HepG2 (cell line): ENCODE data around the gene FBXL4. TPM values are rescaled to one million over a fixed set of nuclear protein-coding genes. Genes with fewer than 3 reads are reported as not detected.

Source experiments
- BCL3 ChIP-seq: sonication (generic); formaldehyde crosslinking; IDR thresholded peaks from 2 replicates; pipeline ENCODE4 v1.5.1; 2020; ENCODE audit warnings: mild to moderate bottlenecking, missing genetic modification reagents, moderate library complexity
- MXD3 ChIP-seq: IDR thresholded peaks from 2 replicates; pipeline ENCODE4 v1.6.1; 2016; ENCODE audit warnings: mild to moderate bottlenecking, missing biosample characterization, missing genetic modification reagents
- RXRB ChIP-seq: IDR thresholded peaks from 2 replicates; pipeline ENCODE4 v1.6.1; 2016; ENCODE audit warnings: borderline replicate concordance, missing genetic modification reagents, missing compliant biosample characterization
- SATB2 ChIP-seq: sonication (generic); formaldehyde crosslinking; IDR thresholded peaks from 2 replicates; pipeline ENCODE4 v1.5.0; 2020; ENCODE audit warnings: missing genetic modification reagents
- SKI ChIP-seq: fragments of 450-650 bp; IDR thresholded peaks from one replicate; pipeline ENCODE4 v1.6.1; 2018; ENCODE audit warnings: mild to moderate bottlenecking; ENCODE audit not compliant: partially characterized antibody
- SRF ChIP-seq: IDR thresholded peaks from 2 replicates; pipeline ENCODE4 v1.6.1; 2011; ENCODE audit warnings: mild to moderate bottlenecking, low read depth, low read length, moderate library complexity
- TBX2 ChIP-seq: sonication (generic); formaldehyde crosslinking; IDR thresholded peaks from 2 replicates; pipeline ENCODE4 v1.5.0; 2020; ENCODE audit warnings: missing genetic modification reagents, mild to moderate bottlenecking, borderline replicate concordance
- TEAD3 ChIP-seq: optimal IDR thresholded peaks from 2 replicates; pipeline ENCODE3; 2016; ENCODE audit warnings: borderline replicate concordance
- THAP8 ChIP-seq: sonication (generic); formaldehyde crosslinking; IDR thresholded peaks from 2 replicates; pipeline ENCODE4 v1.5.1; 2020; ENCODE audit warnings: missing genetic modification reagents, mild to moderate bottlenecking, borderline replicate concordance
- ZNF574 ChIP-seq: sonication (generic); formaldehyde crosslinking; IDR thresholded peaks from 2 replicates; pipeline ENCODE4 v1.4.0; 2020; ENCODE audit warnings: missing genetic modification reagents
- ZNF768 ChIP-seq: sonication (generic); formaldehyde crosslinking; IDR thresholded peaks from 2 replicates; pipeline ENCODE4 v1.4.0; 2020; ENCODE audit warnings: missing genetic modification reagents
- ZNF777 ChIP-seq: sonication (generic); formaldehyde crosslinking; IDR thresholded peaks from 2 replicates; pipeline ENCODE4 v1.4.0; 2020; ENCODE audit warnings: missing genetic modification reagents
- polyA plus RNA-seq, 8 experiments: library from polyadenylated mRNA; depleted of rRNA in 3 of 8; stranded (reverse) in 7 of 8; unstranded in 1 of 8; fragments of >200 nt; fragmentation: Illumina TruSeq in 4 of 8; extraction: Trizol in 4 of 8; gene quantifications; 2 replicates each; pipeline versions ENCODE4 v1.2.1 to v1.2.3, GENCODE V29; 2011 to 2016; ENCODE audit warnings: low read depth in 4 of 8, missing spikeins in 1 of 8, mixed read lengths in 1 of 8; ENCODE audit not compliant: insufficient read depth in 1 of 8
- total RNA-seq, 5 experiments: library from RNA; depleted of rRNA; stranded (reverse); fragments of >200 nt; fragmentation: Illumina TruSeq; extraction: Trizol; gene quantifications; 2 replicates each; pipeline ENCODE4 v1.2.3, GENCODE V29; 2016; ENCODE audit warnings: low read depth in 1 of 5

FBXL4 gene
- total and polyA plus RNA-seq, 2 of the 13 experiments (the other 11 are each of a cell fraction or from before 2014, with no cell fraction given) = 13.2 to 17.6 TPM

- TF ChIP-seq TBX2 (CRISPR knock-in tag) (peak; percentile 54; the same call in 1 of the 2 replicates), ZNF777 (CRISPR knock-in tag) (peak; percentile 46; the same call in 1 of the 2 replicates), TEAD3 (CRISPR knock-in tag) (peak; percentile 11), SATB2 (CRISPR knock-in tag) (peak; percentile 92; the same call in 1 of the 2 replicates), BCL3 (CRISPR knock-in tag) (0 out of 2 replicates have a peak, but pooled peaks have one; percentile 6), SKI (peak; percentile 15), ZNF574 (CRISPR knock-in tag) (peak; percentile 53), SRF (no peak), THAP8 (CRISPR knock-in tag) (0 out of 2 replicates have a peak, but pooled peaks have one; percentile 53), MXD3 (CRISPR knock-in tag) (0 out of 2 replicates have a peak, but pooled peaks have one; percentile 50), RXRB (no peak), ZNF768 (0 out of 2 replicates have a peak, but pooled peaks have one; percentile 25)
Measured at GRCh38 chr6:98947411-98948292, at the start of gene FBXL4 (continued).
